K562 (cell line): Measurements from ENCODE around the gene NINJ2. TPM values are rescaled to one million over a fixed set of nuclear protein-coding genes. Genes with fewer than 3 reads are reported as not detected.

Experiments
- ARID1B ChIP-seq: fragments of 450-650 bp; IDR thresholded peaks from 2 replicates; pipeline ENCODE4 v1.6.1; 2016; ENCODE audit warnings: antibody characterized with exemption, mild to moderate bottlenecking, inconsistent platforms
- CREBBP ChIP-seq: IDR thresholded peaks from one replicate; pipeline ENCODE4 v1.6.1; 2012; ENCODE audit warnings: low read depth, mild to moderate bottlenecking, control low read depth, inconsistent platforms, low read length
- CXXC5 ChIP-seq: fragments of 250-450 bp; sonication (Bioruptor Pico); IDR thresholded peaks from 2 replicates; pipeline ENCODE4 v1.8.0; 2022; ENCODE audit warnings: inconsistent platforms, mild to moderate bottlenecking, moderate library complexity
- KAT7 ChIP-seq: sonication (generic); formaldehyde crosslinking; IDR thresholded peaks from 2 replicates; pipeline ENCODE4 v1.8.0; 2022; ENCODE audit warnings: missing genetic modification reagents, mild to moderate bottlenecking, borderline replicate concordance
- KDM1A ChIP-seq, 2 experiments: fragments of 450-650 bp; IDR thresholded peaks; 2 replicates each; pipeline ENCODE4 v1.6.1; 2016; ENCODE audit warnings: mild to moderate bottlenecking in 2 of 2
- KLF13 ChIP-seq: fragments of 450-650 bp; IDR thresholded peaks from 2 replicates; pipeline ENCODE4 v1.6.1; 2016; ENCODE audit warnings: missing genetic modification characterization, low read depth, mild to moderate bottlenecking, missing compliant biosample characterization, moderate library complexity, borderline replicate concordance
- LCOR ChIP-seq: sonication (generic); formaldehyde crosslinking; IDR thresholded peaks from 2 replicates; pipeline ENCODE4 v1.8.0; 2022; ENCODE audit warnings: mild to moderate bottlenecking, missing genetic modification reagents
- MAZ ChIP-seq, 2 experiments: fragments of 450-650 bp in 1 of 2; sonication (generic) in 1 of 2; formaldehyde crosslinking; IDR thresholded peaks in 1 of 2; conservative IDR thresholded peaks in 1 of 2; 2 replicates each; pipeline versions ENCODE4 v1.4.0 to v1.5.0; 2020; ENCODE audit warnings: mild to moderate bottlenecking in 1 of 2, missing genetic modification reagents in 1 of 2
- MTA3 ChIP-seq: fragments of 450-650 bp; formaldehyde crosslinking; IDR thresholded peaks from 2 replicates; pipeline ENCODE4 v1.6.1; 2017; ENCODE audit warnings: mild to moderate bottlenecking, borderline replicate concordance
- MYBL2 ChIP-seq, 2 experiments: fragments of 450-650 bp in 1 of 2; sonication (generic) in 1 of 2; formaldehyde crosslinking in 1 of 2; IDR thresholded peaks; 2 replicates each; pipeline versions ENCODE4 v1.6.1 to v1.8.1; 2017 to 2022; ENCODE audit warnings: borderline replicate concordance in 1 of 2, inconsistent platforms in 1 of 2, low read depth in 1 of 2, mild to moderate bottlenecking in 1 of 2, missing genetic modification reagents in 1 of 2, moderate library complexity in 1 of 2
- POLR2G ChIP-seq: fragments of 200-400 bp; formaldehyde crosslinking; IDR thresholded peaks from 2 replicates; pipeline ENCODE4 v1.6.1; 2017; ENCODE audit warnings: low read depth, mild to moderate bottlenecking, antibody characterized with exemption, low read length, moderate library complexity
- RAD21 ChIP-seq, 2 experiments: fragments of 250-450 bp in 1 of 2; fragments of 450-650 bp in 1 of 2; sonication (Bioruptor Pico) in 1 of 2; formaldehyde crosslinking in 1 of 2; IDR thresholded peaks in 1 of 2; conservative IDR thresholded peaks in 1 of 2; 2 replicates each; pipeline versions ENCODE4 v1.4.0 to v1.8.0; 2020 to 2022; ENCODE audit warnings: mild to moderate bottlenecking in 2 of 2, moderate library complexity in 1 of 2
- RB1 ChIP-seq: fragments of 450-650 bp; IDR thresholded peaks from 2 replicates; pipeline ENCODE4 v1.6.1; 2017; ENCODE audit warnings: low read depth, mild to moderate bottlenecking
- SP1 ChIP-seq: sonication (generic); formaldehyde crosslinking; IDR thresholded peaks from 2 replicates; pipeline ENCODE4 v1.8.1; 2022; ENCODE audit warnings: mild to moderate bottlenecking, missing genetic modification reagents
- SRSF1 ChIP-seq: fragments of 200-400 bp; formaldehyde crosslinking; IDR thresholded peaks from 2 replicates; pipeline ENCODE4 v1.6.1; 2017; ENCODE audit warnings: mild to moderate bottlenecking, low read depth, low read length, moderate library complexity
- ZBTB7A ChIP-seq: IDR thresholded peaks from 2 replicates; pipeline ENCODE4 v1.6.1; 2011; ENCODE audit warnings: low read depth, mild to moderate bottlenecking, low read length, moderate library complexity, borderline replicate concordance; ENCODE audit not compliant: control insufficient read depth
- ZNF668 ChIP-seq: fragments of 250-450 bp; sonication (Bioruptor Pico); IDR thresholded peaks from 2 replicates; pipeline ENCODE4 v1.8.0; 2022; ENCODE audit warnings: mild to moderate bottlenecking, inconsistent platforms
- polyA plus RNA-seq, 8 experiments: library from polyadenylated mRNA; depleted of rRNA in 4 of 8; stranded (reverse) in 5 of 8; unstranded in 3 of 8; fragments of >200 nt; fragmentation: Nextera tagmentation in 2 of 8; fragmentation: Illumina TruSeq in 1 of 8; extraction: Ambion mirVana in 2 of 8; extraction: Trizol in 1 of 8; gene quantifications; 2 replicates each; pipeline versions ENCODE4 v1.2.1 to v1.2.3, GENCODE V29; 2011 to 2014; ENCODE audit warnings: inconsistent platforms in 1 of 8, missing spikeins in 1 of 8
- total RNA-seq, 7 experiments: library from RNA; depleted of rRNA in 6 of 7; stranded (reverse); fragments of >200 nt in 6 of 7; fragmentation: Illumina TruSeq in 2 of 7; extraction: Trizol in 2 of 7; gene quantifications; 2 replicates each; pipeline versions ENCODE4 v1.2.1 to v1.2.3, GENCODE V29; 2011 to 2021; ENCODE audit warnings: low replicate concordance in 1 of 7
- TF ChIP-seq, protein P1 (sequence below): sonication (generic); formaldehyde crosslinking; IDR thresholded peaks from 2 replicates; pipeline ENCODE4 v1.8.0; 2022; ENCODE audit warnings: missing genetic modification reagents, mild to moderate bottlenecking, moderate library complexity, borderline replicate concordance
- TF ChIP-seq, protein P2 (sequence below): fragments of 450-650 bp; IDR thresholded peaks from 2 replicates; pipeline ENCODE4 v1.6.1; 2017; ENCODE audit warnings: antibody characterized with exemption, mild to moderate bottlenecking
- TF ChIP-seq, protein P3 (sequence below): conservative IDR thresholded peaks from 2 replicates; pipeline ENCODE4 v1.6.1; 2011; ENCODE audit warnings: low read depth, mild to moderate bottlenecking, low read length; ENCODE audit not compliant: control insufficient read depth

The NINJ2 gene
- total and polyA plus RNA-seq, 9 of the 15 experiments (the other 6 are each of a cell fraction or from before 2014, with no cell fraction given) = 2.6 to 16.0 (median 4.5) TPM

DNA sequence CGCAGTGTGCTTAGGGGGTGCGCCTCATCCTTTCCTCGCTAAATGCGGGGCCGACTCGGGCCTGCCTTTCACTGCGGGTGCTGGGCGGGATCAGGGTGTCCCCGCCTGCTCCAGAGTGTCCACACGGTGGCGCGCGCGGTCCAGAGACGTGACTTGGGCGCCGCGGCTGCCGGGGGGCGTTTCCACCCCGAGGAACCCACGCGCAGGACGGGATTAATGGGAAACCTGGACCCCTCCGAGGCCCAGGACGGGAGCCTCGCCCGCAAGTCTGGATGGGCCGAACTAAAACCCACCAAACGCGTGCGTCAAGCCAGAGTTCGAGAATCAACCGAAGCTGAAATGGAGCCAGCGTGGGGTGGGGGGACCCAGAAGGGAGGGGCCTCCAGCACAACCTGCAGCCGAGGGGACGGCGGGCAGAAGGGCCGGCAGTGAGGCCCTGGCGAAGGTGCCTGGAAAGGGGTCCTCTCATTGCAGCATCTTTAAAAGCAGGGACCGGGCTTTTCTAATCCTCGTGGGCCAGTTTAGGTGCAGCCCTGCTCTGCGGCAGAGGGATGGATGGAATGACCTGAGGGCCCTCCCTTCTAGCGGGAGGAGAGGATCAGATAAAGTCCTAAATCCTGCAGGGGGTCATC, 93.3 kb downstream of the NINJ2 start (continued):
- TF ChIP-seq ZNF668 = no peak
- no peak for TF ChIP-seq CREBBP
- TF ChIP-seq KDM1A (IDR thresholded peaks at IDR 0.05) = 0 out of 4 replicates have a peak, but pooled peaks of 1 of the 2 experiments have one; percentile 31
- TF ChIP-seq ARID1B = 0 out of 2 replicates have a peak, but pooled peaks have one; percentile 11
- TF ChIP-seq RB1 = peak; percentile 87; the same call in 1 of the 2 replicates
- 0 out of 2 replicates have a peak, but pooled peaks have one; percentile 38 for TF ChIP-seq MTA3
- TF ChIP-seq, protein P1, sequence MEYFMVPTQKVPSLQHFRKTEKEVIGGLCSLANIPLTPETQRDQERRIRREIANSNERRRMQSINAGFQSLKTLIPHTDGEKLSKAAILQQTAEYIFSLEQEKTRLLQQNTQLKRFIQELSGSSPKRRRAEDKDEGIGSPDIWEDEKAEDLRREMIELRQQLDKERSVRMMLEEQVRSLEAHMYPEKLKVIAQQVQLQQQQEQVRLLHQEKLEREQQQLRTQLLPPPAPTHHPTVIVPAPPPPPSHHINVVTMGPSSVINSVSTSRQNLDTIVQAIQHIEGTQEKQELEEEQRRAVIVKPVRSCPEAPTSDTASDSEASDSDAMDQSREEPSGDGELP (CRISPR knock-in tag) = peak; percentile 53; the same call in 1 of the 2 replicates
- peak; percentile 56 for TF ChIP-seq CXXC5 (CRISPR knock-in tag)
- peak; percentile 98 for TF ChIP-seq KLF13 (tag)
- TF ChIP-seq MAZ (CRISPR knock-in tag; conservative IDR thresholded peaks at IDR 0.05 in 1 of 2, IDR thresholded peaks at IDR 0.05 in 1 of 2) = peak; percentile 53 to 74
- peak; percentile 38; the same call in 1 of the 2 replicates for TF ChIP-seq LCOR (CRISPR knock-in tag)
- TF ChIP-seq ZBTB7A = peak; percentile 55; the same call in 1 of the 2 replicates
- TF ChIP-seq POLR2G = peak; percentile 33; the same call in 1 of the 2 replicates
- peak; percentile 80 for TF ChIP-seq SP1
- TF ChIP-seq, protein P2, sequence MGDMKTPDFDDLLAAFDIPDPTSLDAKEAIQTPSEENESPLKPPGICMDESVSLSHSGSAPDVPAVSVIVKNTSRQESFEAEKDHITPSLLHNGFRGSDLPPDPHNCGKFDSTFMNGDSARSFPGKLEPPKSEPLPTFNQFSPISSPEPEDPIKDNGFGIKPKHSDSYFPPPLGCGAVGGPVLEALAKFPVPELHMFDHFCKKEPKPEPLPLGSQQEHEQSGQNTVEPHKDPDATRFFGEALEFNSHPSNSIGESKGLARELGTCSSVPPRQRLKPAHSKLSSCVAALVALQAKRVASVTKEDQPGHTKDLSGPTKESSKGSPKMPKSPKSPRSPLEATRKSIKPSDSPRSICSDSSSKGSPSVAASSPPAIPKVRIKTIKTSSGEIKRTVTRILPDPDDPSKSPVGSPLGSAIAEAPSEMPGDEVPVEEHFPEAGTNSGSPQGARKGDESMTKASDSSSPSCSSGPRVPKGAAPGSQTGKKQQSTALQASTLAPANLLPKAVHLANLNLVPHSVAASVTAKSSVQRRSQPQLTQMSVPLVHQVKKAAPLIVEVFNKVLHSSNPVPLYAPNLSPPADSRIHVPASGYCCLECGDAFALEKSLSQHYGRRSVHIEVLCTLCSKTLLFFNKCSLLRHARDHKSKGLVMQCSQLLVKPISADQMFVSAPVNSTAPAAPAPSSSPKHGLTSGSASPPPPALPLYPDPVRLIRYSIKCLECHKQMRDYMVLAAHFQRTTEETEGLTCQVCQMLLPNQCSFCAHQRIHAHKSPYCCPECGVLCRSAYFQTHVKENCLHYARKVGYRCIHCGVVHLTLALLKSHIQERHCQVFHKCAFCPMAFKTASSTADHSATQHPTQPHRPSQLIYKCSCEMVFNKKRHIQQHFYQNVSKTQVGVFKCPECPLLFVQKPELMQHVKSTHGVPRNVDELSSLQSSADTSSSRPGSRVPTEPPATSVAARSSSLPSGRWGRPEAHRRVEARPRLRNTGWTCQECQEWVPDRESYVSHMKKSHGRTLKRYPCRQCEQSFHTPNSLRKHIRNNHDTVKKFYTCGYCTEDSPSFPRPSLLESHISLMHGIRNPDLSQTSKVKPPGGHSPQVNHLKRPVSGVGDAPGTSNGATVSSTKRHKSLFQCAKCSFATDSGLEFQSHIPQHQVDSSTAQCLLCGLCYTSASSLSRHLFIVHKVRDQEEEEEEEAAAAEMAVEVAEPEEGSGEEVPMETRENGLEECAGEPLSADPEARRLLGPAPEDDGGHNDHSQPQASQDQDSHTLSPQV = peak; percentile 41; the same call in 1 of the 2 replicates
- TF ChIP-seq SRSF1 = no peak
- no peak for TF ChIP-seq MYBL2 (IDR thresholded peaks at IDR 0.05; ENCODE audit: low read depth)
- no peak for TF ChIP-seq MYBL2 (CRISPR knock-in tag; IDR thresholded peaks at IDR 0.05; ENCODE audit: borderline replicate concordance)
- TF ChIP-seq, protein P3, sequence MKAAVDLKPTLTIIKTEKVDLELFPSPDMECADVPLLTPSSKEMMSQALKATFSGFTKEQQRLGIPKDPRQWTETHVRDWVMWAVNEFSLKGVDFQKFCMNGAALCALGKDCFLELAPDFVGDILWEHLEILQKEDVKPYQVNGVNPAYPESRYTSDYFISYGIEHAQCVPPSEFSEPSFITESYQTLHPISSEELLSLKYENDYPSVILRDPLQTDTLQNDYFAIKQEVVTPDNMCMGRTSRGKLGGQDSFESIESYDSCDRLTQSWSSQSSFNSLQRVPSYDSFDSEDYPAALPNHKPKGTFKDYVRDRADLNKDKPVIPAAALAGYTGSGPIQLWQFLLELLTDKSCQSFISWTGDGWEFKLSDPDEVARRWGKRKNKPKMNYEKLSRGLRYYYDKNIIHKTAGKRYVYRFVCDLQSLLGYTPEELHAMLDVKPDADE = peak; percentile 48; the same call in 1 of the 2 replicates
- TF ChIP-seq RAD21 (CRISPR knock-in tag; conservative IDR thresholded peaks at IDR 0.05 in 1 of 2, IDR thresholded peaks at IDR 0.05 in 1 of 2) = peak; percentile 87 to 88
- TF ChIP-seq KAT7 (CRISPR knock-in tag) = 0 out of 2 replicates have a peak, but pooled peaks have one; percentile 25
